HepG2 (cell line): ENCODE measurements around the gene KLF9. TPM values are rescaled to one million over a fixed set of nuclear protein-coding genes. Genes with fewer than 3 reads are reported as not detected.

Experiments
- FOXO1 ChIP-seq: sonication (generic); formaldehyde crosslinking; IDR thresholded peaks from 2 replicates; pipeline ENCODE4 v1.4.0; 2020; ENCODE audit warnings: missing genetic modification reagents
- NRL ChIP-seq: sonication (generic); formaldehyde crosslinking; IDR thresholded peaks from 2 replicates; pipeline ENCODE4 v1.5.0; 2020; ENCODE audit warnings: missing genetic modification reagents, mild to moderate bottlenecking, moderate library complexity, borderline replicate concordance
- SETDB1 ChIP-seq: sonication (generic); formaldehyde crosslinking; IDR thresholded peaks from 2 replicates; pipeline ENCODE4 v1.5.1; 2020; ENCODE audit warnings: missing genetic modification reagents, mild to moderate bottlenecking, borderline replicate concordance
- SMC3 ChIP-seq: IDR thresholded peaks from 2 replicates; pipeline ENCODE4 v1.6.1; 2011; ENCODE audit warnings: low read length, improper control_type of control experiment
- STAT5B ChIP-seq: sonication (generic); formaldehyde crosslinking; IDR thresholded peaks from 2 replicates; pipeline ENCODE4 v1.4.0; 2020; ENCODE audit warnings: missing genetic modification reagents
- YEATS4 ChIP-seq: sonication (generic); formaldehyde crosslinking; IDR thresholded peaks from 2 replicates; pipeline ENCODE4 v1.4.0; 2020; ENCODE audit warnings: missing genetic modification reagents, borderline replicate concordance
- ZFX ChIP-seq: sonication (generic); formaldehyde crosslinking; IDR thresholded peaks from 2 replicates; pipeline ENCODE4 v1.4.0; 2020; ENCODE audit warnings: mild to moderate bottlenecking, low read depth, missing genetic modification reagents, moderate library complexity
- ZNF180 ChIP-seq: sonication (generic); formaldehyde crosslinking; IDR thresholded peaks from 2 replicates; pipeline ENCODE4 v1.4.0; 2020; ENCODE audit warnings: low read depth, missing genetic modification reagents, borderline replicate concordance
- ZNF563 ChIP-seq: sonication (generic); formaldehyde crosslinking; IDR thresholded peaks from 2 replicates; pipeline ENCODE4 v1.8.0; 2022; ENCODE audit warnings: mild to moderate bottlenecking, moderate library complexity, missing genetic modification reagents
- ZNF619 ChIP-seq: sonication (generic); formaldehyde crosslinking; IDR thresholded peaks from 2 replicates; pipeline ENCODE4 v1.4.0; 2020; ENCODE audit warnings: mild to moderate bottlenecking, missing genetic modification reagents
- ZNF652 ChIP-seq: IDR thresholded peaks from 2 replicates; pipeline ENCODE4 v1.6.1; 2016; ENCODE audit warnings: low read depth, borderline replicate concordance
- ZNF691 ChIP-seq: sonication (generic); formaldehyde crosslinking; IDR thresholded peaks from 2 replicates; pipeline ENCODE4 v1.4.0; 2020; ENCODE audit warnings: missing genetic modification reagents, low read depth, mild to moderate bottlenecking, borderline replicate concordance
- ZSCAN30 ChIP-seq: sonication (generic); formaldehyde crosslinking; IDR thresholded peaks from 2 replicates; pipeline ENCODE4 v1.5.0; 2020; ENCODE audit warnings: mild to moderate bottlenecking, missing genetic modification reagents
- polyA plus RNA-seq, 8 experiments: library from polyadenylated mRNA; depleted of rRNA in 3 of 8; stranded (reverse) in 7 of 8; unstranded in 1 of 8; fragments of >200 nt; fragmentation: Illumina TruSeq in 4 of 8; extraction: Trizol in 4 of 8; gene quantifications; 2 replicates each; pipeline versions ENCODE4 v1.2.1 to v1.2.3, GENCODE V29; 2011 to 2016; ENCODE audit warnings: low read depth in 4 of 8, missing spikeins in 1 of 8, mixed read lengths in 1 of 8; ENCODE audit not compliant: insufficient read depth in 1 of 8
- total RNA-seq, 5 experiments: library from RNA; depleted of rRNA; stranded (reverse); fragments of >200 nt; fragmentation: Illumina TruSeq; extraction: Trizol; gene quantifications; 2 replicates each; pipeline ENCODE4 v1.2.3, GENCODE V29; 2016; ENCODE audit warnings: low read depth in 1 of 5
- TF ChIP-seq, protein P1 (sequence below): sonication (generic); formaldehyde crosslinking; IDR thresholded peaks from 2 replicates; pipeline ENCODE4 v1.4.0; 2020; ENCODE audit warnings: missing genetic modification reagents
- TF ChIP-seq, protein P2 (sequence below): sonication (generic); formaldehyde crosslinking; IDR thresholded peaks from 2 replicates; pipeline ENCODE4 v1.4.0; 2020; ENCODE audit warnings: mild to moderate bottlenecking, missing genetic modification reagents, borderline replicate concordance
- TF ChIP-seq, protein P3 (sequence below): IDR thresholded peaks from 2 replicates; pipeline ENCODE4 v1.6.1; 2016; ENCODE audit warnings: missing compliant biosample characterization, missing genetic modification reagents, borderline replicate concordance
- TF ChIP-seq, protein P4 (sequence below): fragments of 450-650 bp; IDR thresholded peaks from 2 replicates; pipeline ENCODE4 v1.6.1; 2017
- TF ChIP-seq, protein P5 (sequence below): IDR thresholded peaks from 2 replicates; pipeline ENCODE4 v1.6.1; 2016; ENCODE audit warnings: missing genetic modification reagents, missing compliant biosample characterization
- TF ChIP-seq, protein P6 (sequence below), 2 experiments: fragments of 450-650 bp in 1 of 2; sonication (generic) in 1 of 2; formaldehyde crosslinking; IDR thresholded peaks; 2 replicates each; pipeline versions ENCODE4 v1.5.0 to v1.8.0; 2020 to 2022; ENCODE audit warnings: mild to moderate bottlenecking in 1 of 2, missing genetic modification reagents in 1 of 2
- TF ChIP-seq, protein P7 (sequence below): IDR thresholded peaks from 2 replicates; pipeline ENCODE4 v1.6.1; 2012; ENCODE audit warnings: inconsistent platforms

KLF9 gene
- total and polyA plus RNA-seq, 2 of the 13 experiments (the other 11 are each of a cell fraction or from before 2014, with no cell fraction given): 5.7 to 7.2 TPM

- no peak for TF ChIP-seq YEATS4
- 0 out of 2 replicates have a peak, but pooled peaks have one; percentile 60 for TF ChIP-seq ZNF619
- TF ChIP-seq, protein P1, sequence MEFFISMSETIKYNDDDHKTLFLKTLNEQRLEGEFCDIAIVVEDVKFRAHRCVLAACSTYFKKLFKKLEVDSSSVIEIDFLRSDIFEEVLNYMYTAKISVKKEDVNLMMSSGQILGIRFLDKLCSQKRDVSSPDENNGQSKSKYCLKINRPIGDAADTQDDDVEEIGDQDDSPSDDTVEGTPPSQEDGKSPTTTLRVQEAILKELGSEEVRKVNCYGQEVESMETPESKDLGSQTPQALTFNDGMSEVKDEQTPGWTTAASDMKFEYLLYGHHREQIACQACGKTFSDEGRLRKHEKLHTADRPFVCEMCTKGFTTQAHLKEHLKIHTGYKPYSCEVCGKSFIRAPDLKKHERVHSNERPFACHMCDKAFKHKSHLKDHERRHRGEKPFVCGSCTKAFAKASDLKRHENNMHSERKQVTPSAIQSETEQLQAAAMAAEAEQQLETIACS (CRISPR knock-in tag): no peak
- TF ChIP-seq, protein P2, sequence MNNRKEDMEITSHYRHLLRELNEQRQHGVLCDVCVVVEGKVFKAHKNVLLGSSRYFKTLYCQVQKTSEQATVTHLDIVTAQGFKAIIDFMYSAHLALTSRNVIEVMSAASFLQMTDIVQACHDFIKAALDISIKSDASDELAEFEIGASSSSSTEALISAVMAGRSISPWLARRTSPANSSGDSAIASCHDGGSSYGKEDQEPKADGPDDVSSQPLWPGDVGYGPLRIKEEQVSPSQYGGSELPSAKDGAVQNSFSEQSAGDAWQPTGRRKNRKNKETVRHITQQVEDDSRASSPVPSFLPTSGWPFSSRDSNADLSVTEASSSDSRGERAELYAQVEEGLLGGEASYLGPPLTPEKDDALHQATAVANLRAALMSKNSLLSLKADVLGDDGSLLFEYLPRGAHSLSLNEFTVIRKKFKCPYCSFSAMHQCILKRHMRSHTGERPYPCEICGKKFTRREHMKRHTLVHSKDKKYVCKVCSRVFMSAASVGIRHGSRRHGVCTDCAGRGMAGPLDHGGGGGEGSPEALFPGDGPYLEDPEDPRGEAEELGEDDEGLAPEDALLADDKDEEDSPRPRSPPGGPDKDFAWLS (CRISPR knock-in tag): no peak
- TF ChIP-seq ZNF180 (CRISPR knock-in tag): no peak
- TF ChIP-seq, protein P3, sequence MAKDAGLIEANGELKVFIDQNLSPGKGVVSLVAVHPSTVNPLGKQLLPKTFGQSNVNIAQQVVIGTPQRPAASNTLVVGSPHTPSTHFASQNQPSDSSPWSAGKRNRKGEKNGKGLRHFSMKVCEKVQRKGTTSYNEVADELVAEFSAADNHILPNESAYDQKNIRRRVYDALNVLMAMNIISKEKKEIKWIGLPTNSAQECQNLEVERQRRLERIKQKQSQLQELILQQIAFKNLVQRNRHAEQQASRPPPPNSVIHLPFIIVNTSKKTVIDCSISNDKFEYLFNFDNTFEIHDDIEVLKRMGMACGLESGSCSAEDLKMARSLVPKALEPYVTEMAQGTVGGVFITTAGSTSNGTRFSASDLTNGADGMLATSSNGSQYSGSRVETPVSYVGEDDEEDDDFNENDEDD (CRISPR knock-in tag): peak; percentile 66; the same call in 1 of the 2 replicates
- peak; percentile 51; the same call in 1 of the 2 replicates for TF ChIP-seq ZNF563 (CRISPR knock-in tag)
- TF ChIP-seq, protein P4, sequence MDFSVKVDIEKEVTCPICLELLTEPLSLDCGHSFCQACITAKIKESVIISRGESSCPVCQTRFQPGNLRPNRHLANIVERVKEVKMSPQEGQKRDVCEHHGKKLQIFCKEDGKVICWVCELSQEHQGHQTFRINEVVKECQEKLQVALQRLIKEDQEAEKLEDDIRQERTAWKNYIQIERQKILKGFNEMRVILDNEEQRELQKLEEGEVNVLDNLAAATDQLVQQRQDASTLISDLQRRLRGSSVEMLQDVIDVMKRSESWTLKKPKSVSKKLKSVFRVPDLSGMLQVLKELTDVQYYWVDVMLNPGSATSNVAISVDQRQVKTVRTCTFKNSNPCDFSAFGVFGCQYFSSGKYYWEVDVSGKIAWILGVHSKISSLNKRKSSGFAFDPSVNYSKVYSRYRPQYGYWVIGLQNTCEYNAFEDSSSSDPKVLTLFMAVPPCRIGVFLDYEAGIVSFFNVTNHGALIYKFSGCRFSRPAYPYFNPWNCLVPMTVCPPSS: no peak
- TF ChIP-seq, protein P5, sequence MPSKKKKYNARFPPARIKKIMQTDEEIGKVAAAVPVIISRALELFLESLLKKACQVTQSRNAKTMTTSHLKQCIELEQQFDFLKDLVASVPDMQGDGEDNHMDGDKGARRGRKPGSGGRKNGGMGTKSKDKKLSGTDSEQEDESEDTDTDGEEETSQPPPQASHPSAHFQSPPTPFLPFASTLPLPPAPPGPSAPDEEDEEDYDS: peak; percentile 60; the same call in 1 of the 2 replicates
- peak; percentile 90 for TF ChIP-seq NRL (CRISPR knock-in tag)
- TF ChIP-seq SMC3: no peak
- peak; percentile 73 for TF ChIP-seq ZFX
- peak; percentile 51; the same call in 1 of the 2 replicates for TF ChIP-seq FOXO1 (CRISPR knock-in tag)
- peak; percentile 97 for TF ChIP-seq ZNF652 (CRISPR knock-in tag)
- TF ChIP-seq, protein P6, sequence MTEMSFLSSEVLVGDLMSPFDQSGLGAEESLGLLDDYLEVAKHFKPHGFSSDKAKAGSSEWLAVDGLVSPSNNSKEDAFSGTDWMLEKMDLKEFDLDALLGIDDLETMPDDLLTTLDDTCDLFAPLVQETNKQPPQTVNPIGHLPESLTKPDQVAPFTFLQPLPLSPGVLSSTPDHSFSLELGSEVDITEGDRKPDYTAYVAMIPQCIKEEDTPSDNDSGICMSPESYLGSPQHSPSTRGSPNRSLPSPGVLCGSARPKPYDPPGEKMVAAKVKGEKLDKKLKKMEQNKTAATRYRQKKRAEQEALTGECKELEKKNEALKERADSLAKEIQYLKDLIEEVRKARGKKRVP (CRISPR knock-in tag; IDR thresholded peaks at IDR 0.05): peak in 1 of 2 experiments; percentile 47; a peak in 1 of 4 replicates
- TF ChIP-seq, protein P7, sequence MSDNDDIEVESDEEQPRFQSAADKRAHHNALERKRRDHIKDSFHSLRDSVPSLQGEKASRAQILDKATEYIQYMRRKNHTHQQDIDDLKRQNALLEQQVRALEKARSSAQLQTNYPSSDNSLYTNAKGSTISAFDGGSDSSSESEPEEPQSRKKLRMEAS: peak; percentile 98
- peak; percentile 77; the same call in 1 of the 2 replicates for TF ChIP-seq ZNF691 (CRISPR knock-in tag)
- no peak for TF ChIP-seq STAT5B (CRISPR knock-in tag)
- TF ChIP-seq SETDB1 (CRISPR knock-in tag): no peak
- TF ChIP-seq ZSCAN30 (CRISPR knock-in tag): no peak
Measured at GRCh38 chr9:70413799-70414775, at the start of gene KLF9 (continued).
